Gastrocnemius medialis (tissue), 4 donors: ENCODE measurements around the gene KIF11.

Experiments used
- POLR2A ChIP-seq, 2 donors: fragments of 450-650 bp; IDR thresholded peaks; one replicate each; pipeline ENCODE4 v1.6.1; 2017; ENCODE audit warnings: antibody characterized with exemption in 2 of 2, mild to moderate bottlenecking in 2 of 2, moderate library complexity in 2 of 2
- TF ChIP-seq, protein P1 (sequence below), 5 experiments: fragments of 450-650 bp in 3 of 5; fragments of 200-600 bp in 2 of 5; sonication (generic) in 2 of 5; IDR thresholded peaks in 4 of 5; conservative IDR thresholded peaks in 1 of 5; 1 replicate in 4 of 5; 2 replicates in 1 of 5; pipeline ENCODE4 v1.5.1; 2016 to 2019; ENCODE audit warnings: antibody characterized with exemption in 5 of 5, mild to moderate bottlenecking in 3 of 5, moderate library complexity in 3 of 5

GRCh38 chr10:92627845-92628480 lies 35.0 kb downstream of the KIF11 start:
- TF ChIP-seq, protein P1, sequence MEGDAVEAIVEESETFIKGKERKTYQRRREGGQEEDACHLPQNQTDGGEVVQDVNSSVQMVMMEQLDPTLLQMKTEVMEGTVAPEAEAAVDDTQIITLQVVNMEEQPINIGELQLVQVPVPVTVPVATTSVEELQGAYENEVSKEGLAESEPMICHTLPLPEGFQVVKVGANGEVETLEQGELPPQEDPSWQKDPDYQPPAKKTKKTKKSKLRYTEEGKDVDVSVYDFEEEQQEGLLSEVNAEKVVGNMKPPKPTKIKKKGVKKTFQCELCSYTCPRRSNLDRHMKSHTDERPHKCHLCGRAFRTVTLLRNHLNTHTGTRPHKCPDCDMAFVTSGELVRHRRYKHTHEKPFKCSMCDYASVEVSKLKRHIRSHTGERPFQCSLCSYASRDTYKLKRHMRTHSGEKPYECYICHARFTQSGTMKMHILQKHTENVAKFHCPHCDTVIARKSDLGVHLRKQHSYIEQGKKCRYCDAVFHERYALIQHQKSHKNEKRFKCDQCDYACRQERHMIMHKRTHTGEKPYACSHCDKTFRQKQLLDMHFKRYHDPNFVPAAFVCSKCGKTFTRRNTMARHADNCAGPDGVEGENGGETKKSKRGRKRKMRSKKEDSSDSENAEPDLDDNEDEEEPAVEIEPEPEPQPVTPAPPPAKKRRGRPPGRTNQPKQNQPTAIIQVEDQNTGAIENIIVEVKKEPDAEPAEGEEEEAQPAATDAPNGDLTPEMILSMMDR (IDR thresholded peaks at IDR 0.05 in 4 of 5, conservative IDR thresholded peaks at IDR 0.05 in 1 of 5), result no peak
- TF ChIP-seq POLR2A (IDR thresholded peaks at IDR 0.05), result no peak
